Hematopoietic multipotent progenitor cell treated with erythropoietin and hydrocortisone succinate and interleukin-3 and kit ligand, for 8 days (in vitro differentiated cells): ENCODE measurements around the gene C17orf50.
"Not testable (repeated sequence)": the region's sequence is repeated elsewhere in the genome, so short reads cannot be mapped to it uniquely, and the experiment has no call there.

ENCODE experiments used
- DNase-seq: peaks from one replicate; pipeline ENCODE4 v3.0.0-alpha.2; 2015

The C17orf50 gene

DNA sequence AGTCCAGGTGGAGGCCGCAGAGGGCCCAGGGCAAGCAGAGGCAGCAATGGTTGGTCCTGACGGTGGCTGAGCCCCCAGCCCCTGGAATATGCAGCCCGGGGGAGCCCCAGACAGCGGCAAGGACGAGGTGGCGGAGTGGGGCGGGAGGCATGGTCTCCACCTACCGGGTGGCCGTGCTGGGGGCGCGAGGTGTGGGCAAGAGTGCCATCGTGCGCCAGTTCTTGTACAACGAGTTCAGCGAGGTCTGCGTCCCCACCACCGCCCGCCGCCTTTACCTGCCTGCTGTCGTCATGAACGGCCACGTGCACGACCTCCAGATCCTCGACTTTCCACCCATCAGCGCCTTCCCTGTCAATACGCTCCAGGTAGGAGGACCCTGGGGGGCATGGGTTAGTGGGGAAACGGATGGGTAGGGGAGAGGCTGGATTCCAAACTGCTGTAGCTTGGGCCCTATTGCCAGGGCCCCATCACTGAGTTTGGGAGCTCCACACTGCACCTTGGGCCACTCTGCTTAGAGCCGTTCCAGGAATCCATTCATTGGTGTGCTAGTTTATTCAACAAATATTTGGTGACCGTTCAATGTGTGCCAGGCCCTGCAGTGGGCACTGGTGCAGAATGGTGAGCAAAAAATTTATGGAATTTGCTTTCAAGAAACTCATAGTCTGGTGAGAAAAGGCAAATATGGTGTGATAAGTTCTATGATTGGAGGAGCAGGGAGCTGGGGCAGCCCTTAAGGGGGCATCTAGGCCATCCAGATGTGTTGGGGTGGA is 25.5 kb upstream of the C17orf50 start:
- DNase-seq: no peak

DNA sequence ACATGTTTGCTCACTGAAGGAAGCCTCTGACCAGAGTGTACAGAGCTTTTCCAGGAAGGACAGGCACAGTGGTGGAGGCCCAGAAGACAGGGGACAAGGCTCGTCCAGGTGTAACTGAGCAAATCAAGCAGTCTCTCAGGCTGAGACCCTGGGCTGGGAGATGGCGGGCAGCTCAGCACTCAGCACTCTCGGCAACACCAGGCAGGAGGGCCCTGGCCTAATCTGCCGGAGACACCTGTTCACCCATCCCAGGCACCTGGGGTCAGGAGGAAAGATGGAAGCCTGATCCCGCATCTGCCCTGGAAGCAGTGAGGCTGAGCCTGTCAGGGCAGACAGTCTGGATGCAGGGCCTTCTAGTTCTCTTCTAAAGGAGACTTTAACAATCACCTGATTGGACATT is 24.5 kb upstream of the C17orf50 start:
- DNase-seq: no peak

DNA sequence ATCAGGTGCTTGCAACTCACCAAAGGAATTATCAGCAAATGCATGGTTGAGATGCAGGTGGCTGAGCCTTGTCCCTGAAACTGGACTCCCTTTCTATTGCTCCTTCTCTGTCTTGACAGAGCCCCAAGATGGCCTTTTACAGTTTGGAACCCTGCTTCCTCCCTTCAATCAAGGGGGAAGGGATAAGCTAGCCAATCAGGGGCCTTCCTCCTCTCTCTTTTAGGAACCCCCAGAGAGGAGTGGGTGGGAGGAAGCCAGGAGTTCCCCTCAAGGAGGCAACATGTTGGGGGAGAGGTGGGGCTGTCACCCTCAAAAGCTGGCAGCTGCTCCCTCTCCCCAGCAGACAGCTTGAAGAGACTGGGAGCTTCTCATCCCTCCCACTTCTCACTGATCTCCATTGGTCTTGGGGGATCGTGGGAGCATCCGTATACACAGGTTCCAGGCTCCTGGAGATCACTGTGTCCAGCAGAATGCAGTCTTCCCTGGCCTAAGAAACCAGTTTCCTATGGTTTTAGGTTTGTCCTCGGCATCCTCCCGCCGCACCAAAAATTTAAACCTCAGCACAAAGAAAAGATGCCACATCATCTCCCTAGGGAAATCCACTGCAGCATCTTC is 22.1 kb upstream of the C17orf50 start:
- no peak for DNase-seq

DNA sequence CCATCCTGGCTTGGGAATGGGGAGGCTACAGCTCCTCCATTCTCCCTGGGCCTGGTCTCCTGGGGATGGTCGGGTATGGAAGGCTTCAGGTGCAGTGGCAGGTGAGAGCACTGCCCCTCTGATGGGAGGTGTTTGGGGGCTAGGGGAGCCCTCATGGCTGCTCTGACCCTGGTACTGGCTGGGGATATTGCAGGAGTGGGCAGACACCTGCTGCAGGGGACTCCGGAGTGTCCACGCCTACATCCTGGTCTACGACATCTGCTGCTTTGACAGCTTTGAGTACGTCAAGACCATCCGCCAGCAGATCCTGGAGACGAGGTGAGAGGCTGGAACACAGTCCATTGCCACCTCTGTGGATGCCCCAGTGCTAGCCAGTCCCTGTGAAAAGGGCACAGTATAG is 20.5 kb upstream of the C17orf50 start:
- no peak for DNase-seq

DNA sequence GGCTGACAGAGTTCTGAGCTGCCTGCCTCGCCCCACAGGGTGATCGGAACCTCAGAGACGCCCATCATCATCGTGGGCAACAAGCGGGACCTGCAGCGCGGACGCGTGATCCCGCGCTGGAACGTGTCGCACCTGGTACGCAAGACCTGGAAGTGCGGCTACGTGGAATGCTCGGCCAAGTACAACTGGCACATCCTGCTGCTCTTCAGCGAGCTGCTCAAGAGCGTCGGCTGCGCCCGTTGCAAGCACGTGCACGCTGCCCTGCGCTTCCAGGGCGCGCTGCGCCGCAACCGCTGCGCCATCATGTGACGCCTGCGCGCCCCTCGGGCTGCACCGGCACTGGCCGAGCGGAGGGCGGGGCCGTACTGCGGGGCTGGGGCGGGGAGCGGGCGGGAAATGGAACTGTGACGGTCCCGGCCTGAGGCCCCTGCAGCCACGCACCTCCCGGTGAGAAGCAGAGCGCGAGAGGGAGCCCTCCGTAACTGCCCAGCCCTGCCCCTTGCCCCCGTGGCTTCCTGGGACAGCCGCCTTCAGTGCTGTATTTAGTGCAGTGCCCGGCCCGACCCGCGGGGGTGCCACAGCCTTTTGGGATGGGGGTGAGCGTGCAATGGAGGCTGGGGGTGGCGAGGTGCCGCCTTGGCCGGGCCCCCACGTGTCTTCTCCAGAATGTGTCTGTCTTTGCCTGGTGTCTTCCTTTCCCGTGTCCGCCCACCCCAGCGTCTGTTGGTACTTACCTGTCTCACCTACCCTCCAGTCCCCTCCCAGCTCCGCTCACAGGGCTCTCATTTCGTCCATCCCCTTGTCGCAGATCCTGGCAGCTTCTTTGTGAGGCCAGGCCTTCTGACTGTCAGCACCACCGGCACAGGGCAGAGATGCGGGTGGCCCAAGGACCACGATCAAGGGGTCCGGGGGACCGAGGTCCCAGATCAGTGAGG is 19.4 kb upstream of the C17orf50 start:
- DNase-seq: peak; percentile 38

DNA sequence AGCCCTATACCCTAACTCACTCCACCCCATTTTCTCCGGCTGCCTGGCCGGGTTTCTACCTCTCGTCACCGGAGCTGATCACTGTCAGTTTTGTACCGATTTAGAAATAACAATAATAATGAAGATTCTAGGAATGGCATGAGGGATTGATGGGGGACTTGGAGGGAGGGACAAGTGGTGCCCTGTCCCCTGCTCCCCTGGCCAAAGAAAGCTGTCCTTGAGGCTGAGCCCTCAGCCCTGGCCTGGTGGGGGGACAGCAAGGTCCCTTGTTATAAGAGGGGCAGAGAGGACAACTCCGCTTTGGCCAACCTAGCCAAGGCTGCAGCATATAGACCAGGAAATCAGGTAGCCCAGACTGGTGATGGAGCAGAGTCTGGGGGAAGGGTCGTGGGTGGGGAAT is 18.2 kb upstream of the C17orf50 start:
- DNase-seq: no peak

DNA sequence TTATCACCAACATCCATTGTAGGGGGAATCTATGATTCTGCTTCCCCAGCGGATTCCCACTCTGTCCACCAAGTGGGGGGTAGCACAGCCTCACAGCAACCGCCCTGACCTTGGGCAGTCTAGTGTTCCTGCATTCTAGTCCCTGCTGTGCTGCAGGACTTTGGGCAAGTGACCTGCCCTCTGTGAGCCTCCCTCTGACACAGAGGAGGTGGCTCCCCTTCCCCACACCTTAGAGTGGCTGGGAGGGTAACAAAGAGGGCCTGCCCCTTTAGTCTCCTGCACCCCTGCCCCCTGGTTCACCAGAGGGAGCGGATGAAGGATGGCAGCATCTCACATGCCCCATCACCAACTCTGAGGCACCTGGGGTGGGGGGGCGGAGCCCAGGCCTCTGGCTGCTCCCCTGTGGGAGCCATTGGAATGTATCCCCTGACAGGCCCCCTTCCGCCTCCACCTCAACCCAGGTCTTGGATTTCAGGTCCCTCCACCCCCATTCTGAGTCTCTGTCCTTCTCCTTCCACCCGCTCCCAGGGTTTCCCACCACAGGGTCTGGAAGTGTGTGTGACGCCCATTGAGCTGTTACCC is 17.7 kb upstream of the C17orf50 start:
- DNase-seq: no peak

DNA sequence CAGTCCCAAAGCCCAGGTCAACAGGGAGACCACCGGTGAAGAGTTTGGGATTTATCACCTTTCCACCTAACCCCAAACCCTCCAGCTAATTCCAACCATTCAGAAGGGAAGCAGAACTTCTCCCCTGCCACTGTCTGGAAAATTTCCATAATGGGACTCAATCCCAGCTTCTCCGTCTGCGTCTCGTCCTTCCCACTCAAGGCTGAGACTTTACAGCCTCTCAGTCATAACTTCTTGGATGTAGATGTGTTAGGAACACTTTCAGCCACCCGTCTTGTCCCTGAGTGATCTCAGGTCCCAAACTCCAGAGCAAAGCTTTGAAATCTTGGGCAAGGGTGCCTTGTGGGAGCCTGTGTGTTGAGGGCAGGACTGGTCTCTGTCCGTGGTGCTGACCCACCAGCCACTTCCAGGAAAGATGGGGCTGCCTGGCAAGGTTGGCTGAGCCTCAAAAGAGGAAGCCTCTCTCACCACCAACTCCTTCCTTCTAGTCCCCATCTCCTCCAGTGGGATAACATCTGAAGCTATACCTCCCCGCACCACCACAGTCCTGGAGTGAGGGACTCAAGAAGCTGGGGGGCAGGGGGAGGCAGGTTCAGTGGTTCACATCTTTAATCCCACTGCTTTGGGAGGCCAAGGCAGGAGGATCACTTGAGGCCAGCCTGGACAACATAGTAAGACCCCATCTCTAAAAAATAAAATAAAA is 16.9 kb upstream of the C17orf50 start:
- peak; percentile 48 for DNase-seq

DNA sequence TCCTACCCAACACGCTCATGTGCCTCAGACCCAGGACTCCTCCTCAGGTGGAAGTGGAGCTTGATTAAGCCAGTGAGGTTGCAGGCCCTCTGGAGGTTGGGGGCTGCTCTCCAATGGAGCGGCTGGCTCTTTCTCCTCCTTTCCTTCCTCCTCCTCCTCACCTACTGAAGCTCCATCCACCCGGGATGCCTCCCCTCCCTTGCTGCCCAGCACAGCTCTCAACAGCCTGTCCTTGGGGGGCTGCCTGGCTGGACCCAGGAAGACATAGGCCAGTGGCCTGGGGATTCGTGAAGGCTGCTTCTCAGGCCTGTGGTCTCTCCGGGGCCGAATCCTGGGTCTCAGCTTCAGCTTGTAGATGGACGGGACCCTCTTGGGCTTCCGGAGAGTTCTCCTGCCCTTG is 15.9 kb upstream of the C17orf50 start:
- no peak for DNase-seq

DNA sequence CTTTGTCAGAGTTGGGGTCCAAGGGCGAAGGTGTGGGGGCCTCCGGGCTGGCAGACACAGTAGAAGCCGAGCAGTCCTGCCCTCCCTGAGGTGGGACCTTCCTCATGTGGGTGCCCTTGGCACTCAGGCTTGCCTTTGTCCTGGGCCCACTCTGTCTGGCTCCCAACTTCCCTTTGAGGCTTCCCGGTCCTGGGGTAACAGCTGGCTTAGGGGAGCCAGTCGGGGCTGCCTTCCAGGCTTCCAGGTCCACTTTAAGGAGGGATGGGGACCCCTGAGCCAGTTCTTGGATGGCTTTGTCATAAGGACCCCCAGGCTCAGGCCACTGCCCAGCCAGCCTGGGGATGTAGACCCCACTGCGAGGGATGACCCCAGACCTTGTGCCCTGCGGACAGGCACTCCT is 15.4 kb upstream of the C17orf50 start:
- DNase-seq: no peak

DNA sequence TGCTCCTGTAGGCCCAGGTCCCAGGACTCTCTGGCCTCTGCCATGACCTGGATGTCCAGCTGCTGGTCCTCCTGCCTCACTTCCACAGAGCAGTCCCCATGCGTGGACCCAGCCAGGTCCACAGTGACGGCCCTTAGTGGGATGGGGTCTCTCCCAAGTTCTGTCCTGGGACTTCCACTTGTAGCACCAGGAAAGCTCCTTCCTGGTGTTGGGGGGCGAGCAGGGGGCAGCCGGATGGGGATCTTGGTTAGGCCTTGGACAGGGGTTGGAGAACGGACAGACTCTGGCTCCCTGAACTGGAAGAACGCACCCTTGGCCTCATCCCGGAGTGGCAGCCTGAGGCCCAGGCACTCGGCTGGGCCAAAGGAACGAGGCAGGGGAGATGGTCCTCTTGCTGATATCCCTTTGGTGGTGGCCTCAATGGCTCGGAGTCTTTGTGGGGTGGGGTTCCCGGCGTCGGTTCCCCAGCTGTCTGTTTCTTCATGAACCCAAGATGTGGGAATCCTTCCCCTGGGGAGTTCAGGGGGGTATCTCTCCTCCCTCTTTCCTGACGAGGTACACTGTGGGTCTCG is 14.9 kb upstream of the C17orf50 start:
- DNase-seq: no peak

DNA sequence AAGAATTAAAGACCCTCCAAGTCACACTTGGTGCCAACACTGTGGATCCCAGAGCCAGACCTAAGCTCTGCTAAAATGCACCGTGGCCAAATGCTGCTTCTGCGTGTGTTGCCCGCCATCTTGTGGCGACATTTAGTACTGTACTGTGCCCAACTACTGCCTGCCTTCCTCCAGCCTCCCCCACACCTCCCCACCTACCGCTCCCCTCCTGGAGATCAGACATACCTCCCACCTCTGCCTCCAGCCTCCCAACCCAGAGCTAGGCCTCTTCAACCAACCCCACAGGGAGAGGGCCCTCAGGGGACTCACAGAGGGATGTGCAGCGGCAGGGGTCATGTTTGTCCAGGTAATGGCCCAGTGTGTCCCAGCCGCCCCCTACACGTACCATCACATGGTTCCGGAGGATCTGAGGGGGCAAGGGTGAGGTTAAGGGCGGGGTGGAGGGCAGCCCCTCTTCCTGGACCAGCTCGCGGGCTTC is 13.1 kb upstream of the C17orf50 start:
- DNase-seq: peak; percentile 85

DNA sequence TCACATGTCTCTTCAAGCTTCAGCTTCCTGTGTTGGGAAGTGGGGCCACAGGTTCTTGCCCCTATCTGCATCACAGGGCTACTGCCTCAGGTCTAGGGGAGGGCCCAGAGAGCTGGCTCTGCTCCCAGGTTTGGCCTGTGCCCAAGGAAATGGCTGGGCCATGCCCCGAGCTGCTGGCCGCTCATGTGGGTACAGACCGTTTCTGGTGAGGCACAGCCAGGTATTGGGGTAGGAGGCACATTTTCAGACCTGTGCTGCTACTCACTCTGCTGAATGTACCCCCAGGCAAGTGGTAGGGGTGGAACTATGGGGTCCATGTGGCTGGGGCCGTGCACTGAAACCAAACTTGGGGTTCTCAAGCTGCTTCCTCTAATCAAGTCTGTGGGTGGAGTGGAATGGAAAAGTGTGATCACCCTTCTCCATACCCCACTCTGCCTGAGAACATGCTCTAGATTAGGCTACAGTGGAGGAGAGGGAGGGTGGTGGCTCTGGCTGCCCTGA is 12.3 kb upstream of the C17orf50 start:
- peak; percentile 95 for DNase-seq

DNA sequence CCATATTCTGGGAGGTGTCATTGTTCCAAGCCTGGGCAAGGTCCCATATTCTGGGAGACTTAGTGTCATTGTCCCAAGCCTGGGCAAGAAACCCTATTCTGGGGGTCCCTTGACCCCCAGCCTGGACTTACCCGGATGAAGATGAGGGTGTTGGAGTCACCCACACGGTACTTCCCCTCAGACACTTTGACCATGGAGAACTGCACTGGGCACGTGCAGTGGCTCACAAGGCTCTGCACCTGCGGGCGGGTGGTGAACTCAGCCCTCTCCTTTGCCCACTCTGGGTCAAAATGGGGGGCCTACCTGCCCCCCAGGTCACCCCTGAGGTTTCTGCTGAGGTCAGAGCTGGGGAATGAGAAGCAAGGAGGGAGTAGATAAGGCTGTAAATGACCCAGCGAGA is 11.7 kb upstream of the C17orf50 start:
- DNase-seq: no peak

DNA sequence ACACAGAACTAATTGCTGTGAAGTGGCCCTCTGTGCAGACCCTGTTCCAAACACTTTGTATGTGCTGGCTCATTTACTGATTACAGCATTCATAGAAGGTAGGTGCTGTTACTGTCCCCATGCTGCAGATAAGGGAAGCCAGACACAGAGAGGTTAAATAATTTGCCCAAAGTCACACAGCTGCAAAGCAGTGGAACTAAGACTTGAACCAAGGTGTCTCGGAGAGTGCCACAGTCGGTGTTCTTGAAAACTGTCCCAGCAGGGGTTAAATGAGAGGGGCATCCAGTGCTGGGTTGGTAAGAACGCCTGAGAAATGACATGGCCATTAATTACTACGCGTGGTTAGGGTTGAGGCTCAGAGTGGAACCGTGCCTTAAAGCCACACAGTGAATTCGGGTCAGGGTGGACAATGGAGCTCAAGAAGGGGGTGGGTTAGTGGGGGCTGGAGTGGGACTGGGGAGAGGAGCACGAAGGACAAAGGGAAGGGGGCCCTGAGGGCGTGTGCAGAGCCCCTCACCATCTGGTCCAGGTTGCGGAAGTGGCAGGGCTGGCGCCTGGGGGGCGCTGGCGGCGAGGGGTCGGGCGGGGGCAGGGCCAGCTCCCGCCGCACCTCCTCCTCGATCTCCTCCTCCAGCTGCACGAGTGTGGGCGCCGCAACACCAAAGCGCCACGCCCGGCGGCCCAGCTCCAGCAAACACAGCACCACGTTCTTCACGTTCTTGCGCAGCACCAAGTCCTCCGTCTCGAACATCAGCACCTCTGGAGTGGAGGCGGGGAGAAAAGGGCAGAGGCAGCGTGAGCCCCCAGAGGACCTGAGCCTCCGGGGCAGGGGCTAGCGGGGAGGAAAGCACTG is 10.9 kb upstream of the C17orf50 start:
- DNase-seq: peak; percentile 69

DNA sequence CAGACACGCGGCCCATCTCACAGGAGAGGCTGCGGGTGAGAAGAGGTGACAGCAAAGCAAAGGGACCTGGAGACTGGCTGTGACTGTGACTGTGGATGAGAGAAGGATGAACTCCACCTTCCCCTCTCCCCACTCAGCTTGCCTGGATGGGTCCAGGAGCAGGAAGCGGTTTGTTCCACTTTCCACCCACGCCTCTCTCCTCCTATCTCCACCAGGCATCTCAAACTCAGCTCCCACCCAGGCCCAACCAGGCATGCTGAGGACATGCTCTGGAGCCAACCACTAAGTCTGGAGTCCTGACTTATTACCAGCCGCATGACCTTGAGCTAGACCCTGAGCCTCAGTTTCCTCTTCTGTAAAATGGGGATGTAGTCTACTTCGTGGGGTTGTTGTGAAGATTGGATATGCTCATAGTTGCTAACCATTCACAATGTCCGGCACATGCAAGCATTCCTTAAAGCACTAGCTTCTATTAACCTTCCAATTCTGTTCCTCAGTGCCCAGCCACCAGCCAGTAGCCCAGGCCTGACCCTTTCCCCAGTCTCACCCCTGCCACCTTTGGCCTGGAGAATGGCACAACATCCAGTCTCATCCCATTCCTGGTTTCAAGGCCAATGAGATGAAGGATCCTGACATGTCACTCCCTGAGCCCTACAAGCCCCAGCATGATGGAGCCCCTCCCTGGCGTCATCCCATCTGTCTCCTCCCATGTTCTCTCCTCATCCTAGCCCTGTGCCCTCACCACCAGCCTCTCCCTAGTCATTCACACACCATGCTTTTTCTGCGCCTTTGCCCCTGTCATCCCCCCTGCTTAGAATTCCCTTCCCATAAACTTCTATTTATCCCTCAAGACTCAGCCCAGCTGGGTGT is 9.9 kb upstream of the C17orf50 start:
- peak; percentile 70 for DNase-seq

DNA sequence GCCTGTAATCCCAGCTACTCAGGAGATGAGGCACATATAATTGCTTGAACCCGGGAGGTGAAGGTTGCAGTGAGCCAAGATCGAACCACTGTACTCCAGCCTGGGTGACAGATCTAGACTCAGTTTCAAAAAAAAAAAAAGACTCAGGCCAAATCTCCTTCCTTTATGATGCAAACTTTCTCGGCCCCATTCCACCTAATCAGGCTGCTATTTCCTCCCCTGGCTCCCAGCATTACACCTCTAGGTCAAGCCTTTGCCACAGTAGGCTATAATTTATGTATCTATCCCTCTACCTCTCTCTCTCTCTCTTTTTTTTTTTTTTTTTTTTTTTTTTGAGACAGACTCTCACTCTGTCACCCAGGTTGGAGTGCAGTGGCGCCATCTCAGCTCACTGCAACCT is 9.1 kb upstream of the C17orf50 start:
- DNase-seq: not testable (repeated sequence)

DNA sequence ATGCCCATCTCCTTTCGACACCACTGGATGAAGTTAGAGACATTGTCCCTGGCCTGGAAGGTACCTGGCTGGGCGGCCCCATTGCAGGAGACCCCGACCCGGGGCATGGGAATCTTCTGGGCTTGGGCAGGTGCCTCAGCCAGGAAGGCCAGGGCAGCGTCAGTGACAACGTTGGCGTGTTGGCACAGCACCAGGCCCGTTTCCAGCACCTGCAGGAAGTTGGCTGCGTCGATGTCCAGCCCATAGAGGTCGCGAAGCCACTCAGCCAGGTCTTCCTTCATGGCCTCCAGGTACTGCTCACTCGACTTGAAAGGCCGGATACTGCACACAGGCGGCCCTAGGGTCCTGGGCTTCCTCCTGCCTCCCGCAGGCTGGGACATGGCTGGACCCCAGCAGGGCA is 8.2 kb upstream of the C17orf50 start:
- DNase-seq: no peak

DNA sequence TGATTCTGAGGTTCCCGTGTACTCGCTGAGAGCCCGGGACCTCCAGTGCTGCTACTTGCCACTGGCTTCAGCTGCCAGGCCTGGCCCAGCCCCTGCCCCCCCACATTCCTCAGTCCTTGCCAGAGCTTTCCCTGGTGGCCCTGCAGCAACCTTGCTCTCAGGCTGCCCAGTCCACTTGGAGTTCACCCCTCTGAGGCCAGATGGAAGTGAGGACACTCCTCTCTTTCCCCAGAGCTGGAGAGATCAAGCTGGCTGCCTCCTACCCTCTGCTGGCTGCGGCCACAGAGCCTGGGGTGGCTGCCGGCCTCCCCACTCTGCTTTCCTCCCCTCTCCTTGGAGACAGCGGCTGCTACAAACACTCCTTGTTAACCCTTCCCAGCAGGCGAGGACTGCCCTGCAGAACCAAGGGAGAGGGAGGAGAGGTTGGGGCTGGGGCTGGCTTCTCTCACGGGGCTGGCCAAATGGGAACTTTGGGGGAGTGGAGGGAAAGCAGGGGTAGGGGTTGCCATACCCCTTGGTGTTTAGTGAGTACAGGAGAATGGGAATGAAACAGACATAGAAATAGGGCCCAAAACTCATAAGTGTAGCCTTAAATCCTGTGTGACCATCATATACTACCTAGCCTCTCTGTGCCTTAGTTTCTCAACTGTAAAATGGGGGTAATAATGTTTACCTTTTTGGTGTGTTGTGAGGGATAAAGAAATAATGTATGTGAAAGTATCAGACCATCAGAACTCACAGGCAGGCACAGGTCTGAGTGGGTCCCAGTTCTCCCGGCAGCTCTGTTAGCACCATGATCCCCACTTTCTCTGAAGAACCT is 7.5 kb upstream of the C17orf50 start, which contains the start of gene GAS2L2:
GAS2L2 (minus strand) TSS at position 295 of the 820 bp plus-strand sequence. CDS start 389 bp downstream, outside the sequence.
- no peak for DNase-seq
